Measurements from ENCODE around the gene PANK3.
"Not testable (repeated sequence)": the region's sequence is repeated elsewhere in the genome, so short reads cannot be mapped to it uniquely, and the experiment has no call there.

Gene PANK3

GRCh38 chr5:168585119-168585856 is 6.1 kb upstream of the PANK3 start:
- Mint-ChIP-seq H3K9me3 (no peaks in the 10 kb centered on the region), H3K36me3 (ENCODE audit: insufficient read depth) (peaks cover 2% of the 10 kb centered on the region), H3K27ac (no peak overlapping the region), H3K27me3 (peaks cover 29 to 41% of the 10 kb centered on the region in 2 donors), H3K4me1 (ENCODE audit: low read depth in 2 of 2) (no peaks in the 10 kb centered on the region), H3K4me3 (no peak overlapping the region)
- DNase-seq (no peak), ATAC-seq (replicated peaks) (no peak)

GRCh38 chr5:168583742-168584482 is 4.7 kb upstream of the PANK3 start:
- Mint-ChIP-seq H3K36me3 (ENCODE audit: insufficient read depth) (peaks cover 8% of the 10 kb centered on the region), H3K4me1 (ENCODE audit: low read depth in 2 of 2) (peaks cover 5 to 6% of the 10 kb centered on the region in 2 donors), H3K27me3 (peaks cover 29 to 40% of the 10 kb centered on the region in 2 donors), H3K9me3 (no peaks in the 10 kb centered on the region), H3K27ac (no peak overlapping the region), H3K4me3 (no peak overlapping the region)
- no peak for DNase-seq
- no peak for ATAC-seq (replicated peaks)

- peaks cover 10 to 11% of the 10 kb centered on the region in 2 donors for H3K27me3 Mint-ChIP-seq
- not testable (repeated sequence) for H3K9me3 Mint-ChIP-seq; ATAC-seq (replicated peaks); H3K27ac Mint-ChIP-seq; H3K4me3 Mint-ChIP-seq; DNase-seq
- H3K4me1 Mint-ChIP-seq (ENCODE audit: low read depth in 2 of 2) = peaks cover 22 to 25% of the 10 kb centered on the region in 2 donors
- peaks cover 15% of the 10 kb centered on the region for H3K36me3 Mint-ChIP-seq (ENCODE audit: insufficient read depth)
These were observed 1.8 kb upstream of the PANK3 start for GRCh38 chr5:168580814-168581469.

GRCh38 chr5:168580227-168580508 is 1.0 kb upstream of the PANK3 start:
- no peak for DNase-seq
- Mint-ChIP-seq H3K27ac (peak overlapping the region; percentile 92 to 94), H3K27me3 (peaks cover 2 to 3% of the 10 kb centered on the region in 2 donors), H3K4me3 (peak overlapping the region; percentile 78 to 88), H3K36me3 (ENCODE audit: insufficient read depth) (peaks cover 15% of the 10 kb centered on the region), H3K4me1 (ENCODE audit: low read depth in 2 of 2) (peaks cover 26 to 33% of the 10 kb centered on the region in 2 donors), H3K9me3 (no peaks in the 10 kb centered on the region)
- ATAC-seq (replicated peaks) = no peak

- no peaks in the 10 kb centered on the region for H3K27me3 Mint-ChIP-seq
- ATAC-seq (replicated peaks) (peak; percentile 94), DNase-seq (peak; percentile 96 to 97 (median 96))
- peak overlapping the region; percentile 92 to 94 for H3K27ac Mint-ChIP-seq
- peaks cover 28 to 36% of the 10 kb centered on the region in 2 donors for H3K4me1 Mint-ChIP-seq (ENCODE audit: low read depth in 2 of 2)
- H3K4me3 Mint-ChIP-seq = peak overlapping the region; percentile 78 to 88
- no peaks in the 10 kb centered on the region for H3K9me3 Mint-ChIP-seq
- H3K36me3 Mint-ChIP-seq (ENCODE audit: insufficient read depth) = peaks cover 15% of the 10 kb centered on the region
These were observed 489 bp upstream of the PANK3 start for GRCh38 chr5:168579488-168580226.

- no peaks in the 10 kb centered on the region for H3K9me3 Mint-ChIP-seq
- peak overlapping the region; percentile 78 to 88 for H3K4me3 Mint-ChIP-seq
- H3K36me3 Mint-ChIP-seq (ENCODE audit: insufficient read depth) = peaks cover 15% of the 10 kb centered on the region
- ATAC-seq (replicated peaks) (no peak), DNase-seq (no peak)
- peaks cover 28 to 37% of the 10 kb centered on the region in 2 donors for H3K4me1 Mint-ChIP-seq (ENCODE audit: low read depth in 2 of 2)
- no peaks in the 10 kb centered on the region for H3K27me3 Mint-ChIP-seq
- peak overlapping the region; percentile 92 to 94 for H3K27ac Mint-ChIP-seq
These were observed 1.2 kb downstream of the PANK3 start for GRCh38 chr5:168578006-168578405.

- peak overlapping the region in 1 of 2 donors; percentile 2 for H3K4me3 Mint-ChIP-seq
- H3K27ac Mint-ChIP-seq = peak overlapping the region in 1 of 2 donors; percentile 46
- no peaks in the 10 kb centered on the region for H3K9me3 Mint-ChIP-seq
- H3K4me1 Mint-ChIP-seq (ENCODE audit: low read depth in 2 of 2) = peaks cover 34 to 47% of the 10 kb centered on the region in 2 donors
- peaks cover 19% of the 10 kb centered on the region for H3K36me3 Mint-ChIP-seq (ENCODE audit: insufficient read depth)
- no peak for DNase-seq
- no peaks in the 10 kb centered on the region for H3K27me3 Mint-ChIP-seq
- no peak for ATAC-seq (replicated peaks)
These were observed 3.5 kb downstream of the PANK3 start for GRCh38 chr5:168575391-168576372.

GRCh38 chr5:168574156-168574555 is 5.0 kb downstream of the PANK3 start:
- not testable (repeated sequence) for ATAC-seq (replicated peaks); H3K27ac Mint-ChIP-seq; H3K27me3 Mint-ChIP-seq; H3K9me3 Mint-ChIP-seq; H3K4me3 Mint-ChIP-seq; DNase-seq
- H3K4me1 Mint-ChIP-seq (ENCODE audit: low read depth in 2 of 2) = peaks cover 28 to 49% of the 10 kb centered on the region in 2 donors
- H3K36me3 Mint-ChIP-seq (ENCODE audit: insufficient read depth) = peaks cover 14% of the 10 kb centered on the region

GRCh38 chr5:168573663-168574062 is 5.5 kb downstream of the PANK3 start:
- H3K4me1 Mint-ChIP-seq (ENCODE audit: low read depth in 2 of 2) = peaks cover 28 to 50% of the 10 kb centered on the region in 2 donors
- DNase-seq = not testable (repeated sequence)

GRCh38 chr5:168570490-168571328 is 8.5 kb downstream of the PANK3 start:
- peaks cover 16 to 34% of the 10 kb centered on the region in 2 donors for H3K4me1 Mint-ChIP-seq (ENCODE audit: low read depth in 2 of 2)

More at GRCh38 chr5:168573663-168574062, 5.5 kb downstream of the PANK3 start:
- not testable (repeated sequence) for H3K27ac Mint-ChIP-seq; H3K27me3 Mint-ChIP-seq; H3K9me3 Mint-ChIP-seq; ATAC-seq (replicated peaks); H3K4me3 Mint-ChIP-seq
- peaks cover 14% of the 10 kb centered on the region for H3K36me3 Mint-ChIP-seq (ENCODE audit: insufficient read depth)

GRCh38 chr5:168568738-168569137 is 10.4 kb downstream of the PANK3 start:
- H3K36me3 Mint-ChIP-seq (ENCODE audit: insufficient read depth) = peaks cover 8% of the 10 kb centered on the region
- no peak for DNase-seq
- peaks cover 10 to 25% of the 10 kb centered on the region in 2 donors for H3K4me1 Mint-ChIP-seq (ENCODE audit: low read depth in 2 of 2)
- H3K4me3 Mint-ChIP-seq = no peak overlapping the region
- no peaks in the 10 kb centered on the region for H3K9me3 Mint-ChIP-seq
- ATAC-seq (replicated peaks) = no peak
- no peaks in the 10 kb centered on the region for H3K27me3 Mint-ChIP-seq
- no peak overlapping the region for H3K27ac Mint-ChIP-seq

More at GRCh38 chr5:168570490-168571328, 8.5 kb downstream of the PANK3 start:
- DNase-seq = no peak
- Mint-ChIP-seq H3K36me3 (ENCODE audit: insufficient read depth) (peaks cover 8% of the 10 kb centered on the region), H3K4me3 (no peak overlapping the region), H3K27me3 (no peaks in the 10 kb centered on the region), H3K27ac (no peak overlapping the region), H3K9me3 (no peaks in the 10 kb centered on the region)
- ATAC-seq (replicated peaks) = no peak
